Measurements from ENCODE around the gene TULP4. TPM values are rescaled to one million over a fixed set of nuclear protein-coding genes. Genes with fewer than 3 reads are reported as not detected.
A peak's percentile ranks its signal among the peaks of the same experiment; 100 is the strongest.

The TULP4 gene
- total and polyA plus RNA-seq, 8 donors = 18.6 to 86.8 (median 21.7) TPM

DNA sequence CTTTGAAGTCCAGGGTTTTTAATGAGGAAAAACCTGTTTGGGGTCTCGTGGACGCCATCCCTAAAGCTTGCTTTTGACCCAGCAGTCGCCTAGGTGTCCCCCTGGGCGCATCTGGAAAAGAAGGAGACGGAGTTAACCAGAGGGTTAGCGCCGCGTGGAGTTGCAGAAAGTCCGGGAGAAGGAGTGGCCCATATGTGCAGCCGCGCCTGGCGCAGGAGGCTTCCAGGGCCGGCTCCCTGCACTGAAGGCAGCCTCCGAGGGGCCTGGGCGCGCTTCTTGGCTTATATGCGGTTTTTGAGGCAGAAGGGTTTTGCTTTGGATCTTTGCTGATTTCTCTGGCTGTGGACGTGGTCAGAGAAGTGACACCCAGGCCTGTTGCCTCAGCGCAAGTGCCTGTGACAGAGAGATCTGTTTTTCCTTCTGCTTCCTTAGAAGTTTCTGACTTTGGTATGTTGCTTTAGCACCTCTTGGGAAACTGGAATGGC, 248.6 kb downstream of the TULP4 start:
- no peaks in the 10 kb centered on the region for H3K36me3 ChIP-seq
- peak; percentile 62 for ATAC-seq
- H3K4me3 ChIP-seq = peak overlapping the region; percentile 92 to 95
- DNase-seq = peak in 1 of 4 donors; percentile 82
- no peaks in the 10 kb centered on the region for H3K27me3 ChIP-seq
- TF ChIP-seq, protein P1, sequence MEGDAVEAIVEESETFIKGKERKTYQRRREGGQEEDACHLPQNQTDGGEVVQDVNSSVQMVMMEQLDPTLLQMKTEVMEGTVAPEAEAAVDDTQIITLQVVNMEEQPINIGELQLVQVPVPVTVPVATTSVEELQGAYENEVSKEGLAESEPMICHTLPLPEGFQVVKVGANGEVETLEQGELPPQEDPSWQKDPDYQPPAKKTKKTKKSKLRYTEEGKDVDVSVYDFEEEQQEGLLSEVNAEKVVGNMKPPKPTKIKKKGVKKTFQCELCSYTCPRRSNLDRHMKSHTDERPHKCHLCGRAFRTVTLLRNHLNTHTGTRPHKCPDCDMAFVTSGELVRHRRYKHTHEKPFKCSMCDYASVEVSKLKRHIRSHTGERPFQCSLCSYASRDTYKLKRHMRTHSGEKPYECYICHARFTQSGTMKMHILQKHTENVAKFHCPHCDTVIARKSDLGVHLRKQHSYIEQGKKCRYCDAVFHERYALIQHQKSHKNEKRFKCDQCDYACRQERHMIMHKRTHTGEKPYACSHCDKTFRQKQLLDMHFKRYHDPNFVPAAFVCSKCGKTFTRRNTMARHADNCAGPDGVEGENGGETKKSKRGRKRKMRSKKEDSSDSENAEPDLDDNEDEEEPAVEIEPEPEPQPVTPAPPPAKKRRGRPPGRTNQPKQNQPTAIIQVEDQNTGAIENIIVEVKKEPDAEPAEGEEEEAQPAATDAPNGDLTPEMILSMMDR (IDR thresholded peaks at IDR 0.05) = no peak
- intact Hi-C loops (cut with DNase I) = no loop called here
- H3K9me3 ChIP-seq = no peaks in the 10 kb centered on the region
- peak overlapping the region; percentile 90 for H3K27ac ChIP-seq
- peaks cover 0 to 64% of the 10 kb centered on the region in 2 donors for H3K4me1 ChIP-seq

Other genes starting within 250 kb of the TULP4 start
- 1 to 10 TPM; 9.0 to 9.3 TPM for gene SERAC1, start 144.2 kb upstream of the TULP4 start, total RNA-seq
- 10 to 100 TPM in 1 of 6 donors, 1 to 10 TPM in 5; 7.7 to 10.7 (median 9.5) TPM for gene SERAC1, start 144.2 kb upstream of the TULP4 start, polyA plus RNA-seq (ENCODE audit: insufficient read length in 6 of 6)
- 10 to 100 TPM; 19.1 to 23.6 TPM for gene GTF2H5, start 144.1 kb upstream of the TULP4 start, total RNA-seq
- gene GTF2H5, start 144.1 kb upstream of the TULP4 start, polyA plus RNA-seq (ENCODE audit: insufficient read length in 6 of 6) = 10 to 100 TPM; 37.3 to 43.4 (median 38.7) TPM
- gene TMEM181, start 247.6 kb downstream of the TULP4 start, total RNA-seq = 10 to 100 TPM; 31.8 to 33.3 TPM
- 10 to 100 TPM; 29.9 to 37.0 (median 31.1) TPM for gene TMEM181, start 247.6 kb downstream of the TULP4 start, polyA plus RNA-seq (ENCODE audit: insufficient read length in 6 of 6)